H9 (cell line): ENCODE measurements around the gene NOVA1. TPM values are rescaled to one million over a fixed set of nuclear protein-coding genes. Genes with fewer than 3 reads are reported as not detected.
A peak's percentile ranks its signal among the peaks of the same experiment; 100 is the strongest.

ENCODE experiments used
- DNase-seq: peaks from one replicate; pipeline ENCODE4 v3.0.0-alpha.2; 2017
- H2AFZ ChIP-seq: one replicate; pipeline ENCODE4 v1.6.1; 2013; ENCODE audit warnings: mild to moderate bottlenecking, low read length, control low read depth, moderate library complexity
- H2AK5ac ChIP-seq: 2 replicates; pipeline ENCODE4 v1.6.1; 2013; ENCODE audit warnings: low read length, control low read depth, mixed read lengths; ENCODE audit not compliant: insufficient read length
- H2BK120ac ChIP-seq: one replicate; pipeline ENCODE4 v1.6.1; 2013; ENCODE audit warnings: low read depth, mild to moderate bottlenecking, low read length, control low read depth, inconsistent platforms; ENCODE audit not compliant: poor library complexity, severe bottlenecking
- H2BK12ac ChIP-seq: 2 replicates; pipeline ENCODE4 v1.6.1; 2013; ENCODE audit warnings: low read length, control low read depth, mixed read lengths, low read depth; ENCODE audit not compliant: insufficient read length
- H2BK15ac ChIP-seq: 2 replicates; pipeline ENCODE4 v1.6.1; 2013; ENCODE audit warnings: low read depth, low read length, control low read depth
- H2BK20ac ChIP-seq: one replicate; pipeline ENCODE4 v1.6.1; 2013; ENCODE audit warnings: low read depth, mild to moderate bottlenecking, low read length, control low read depth, inconsistent platforms; ENCODE audit not compliant: poor library complexity, severe bottlenecking
- H2BK5ac ChIP-seq: 2 replicates; pipeline ENCODE4 v1.6.1; 2013; ENCODE audit warnings: low read length, control low read depth, mixed read lengths; ENCODE audit not compliant: insufficient read length
- H3K14ac ChIP-seq: 2 replicates; pipeline ENCODE4 v1.6.1; 2013; ENCODE audit warnings: low read length, control low read depth; ENCODE audit not compliant: insufficient read depth
- H3K18ac ChIP-seq: 2 replicates; pipeline ENCODE4 v1.6.1; 2013; ENCODE audit warnings: low read depth, mild to moderate bottlenecking, mixed read lengths, low read length, control low read depth; ENCODE audit not compliant: insufficient read length
- H3K23ac ChIP-seq: 2 replicates; pipeline ENCODE4 v1.6.1; 2013; ENCODE audit warnings: low read length, control low read depth, mixed read lengths, low read depth; ENCODE audit not compliant: insufficient read length
- H3K23me2 ChIP-seq: 2 replicates; pipeline ENCODE4 v1.6.1; 2013; ENCODE audit warnings: low read depth, mild to moderate bottlenecking, mixed read lengths, low read length, control low read depth; ENCODE audit not compliant: insufficient read length, poor library complexity, severe bottlenecking
- H3K27ac ChIP-seq: 2 replicates; pipeline ENCODE4 v1.5.1; 2013; ENCODE audit warnings: low read length, control low read depth, mixed read lengths, low read depth; ENCODE audit not compliant: insufficient read length
- H3K27me3 ChIP-seq: 2 replicates; pipeline ENCODE4 v1.6.1; 2013; ENCODE audit warnings: low read length, control low read depth, inconsistent platforms; ENCODE audit not compliant: insufficient read depth
- H3K4ac ChIP-seq: 2 replicates; pipeline ENCODE4 v1.6.1; 2013; ENCODE audit warnings: low read depth, mild to moderate bottlenecking, control low read depth, inconsistent platforms, low read length, moderate library complexity
- H3K4me1 ChIP-seq: 2 replicates; pipeline ENCODE4 v1.6.1; 2013; ENCODE audit warnings: low read length, control low read depth, inconsistent platforms; ENCODE audit not compliant: insufficient read depth
- H3K4me2 ChIP-seq: 2 replicates; pipeline ENCODE4 v1.6.1; 2013; ENCODE audit warnings: low read length, control low read depth, mixed read lengths; ENCODE audit not compliant: insufficient read length, insufficient read depth
- H3K56ac ChIP-seq: 2 replicates; pipeline ENCODE4 v1.6.1; 2013; ENCODE audit warnings: low read depth, mild to moderate bottlenecking, mixed read lengths, low read length, control low read depth; ENCODE audit not compliant: insufficient read length
- H3K79me1 ChIP-seq: 2 replicates; pipeline ENCODE4 v1.6.1; 2013; ENCODE audit warnings: low read depth, mild to moderate bottlenecking, moderate library complexity, low read length, control low read depth, inconsistent platforms; ENCODE audit not compliant: insufficient read depth, poor library complexity, severe bottlenecking
- H3K79me2 ChIP-seq: 2 replicates; pipeline ENCODE4 v1.6.1; 2013; ENCODE audit warnings: low read length, control low read depth, inconsistent platforms; ENCODE audit not compliant: insufficient read depth
- H3K9ac ChIP-seq: 2 replicates; pipeline ENCODE4 v1.6.1; 2013; ENCODE audit warnings: low read length, control low read depth, mixed read lengths; ENCODE audit not compliant: insufficient read length; ENCODE audit errors: extremely low read depth
- H3K9me3 ChIP-seq: one replicate; pipeline ENCODE4 v1.6.1; 2013; ENCODE audit warnings: low read depth, low read length, inconsistent platforms; ENCODE audit not compliant: control insufficient read depth
- H3T11ph ChIP-seq: one replicate; pipeline ENCODE4 v1.6.1; 2013; ENCODE audit warnings: mild to moderate bottlenecking, low read length, control low read depth, inconsistent platforms
- H4K20me1 ChIP-seq: one replicate; pipeline ENCODE4 v1.6.1; 2013; ENCODE audit not compliant: control insufficient read depth, insufficient read length, insufficient read depth
- H4K5ac ChIP-seq: 2 replicates; pipeline ENCODE4 v1.6.1; 2013; ENCODE audit warnings: low read depth, mild to moderate bottlenecking, mixed read lengths, low read length, control low read depth; ENCODE audit not compliant: insufficient read length
- H4K8ac ChIP-seq: replicated peaks from 2 replicates; pipeline ENCODE4 v1.6.1; 2013; ENCODE audit warnings: low read length, control low read depth, mixed read lengths, low read depth; ENCODE audit not compliant: insufficient read length
- H4K91ac ChIP-seq: 2 replicates; pipeline ENCODE4 v1.6.1; 2013; ENCODE audit warnings: low read depth, mild to moderate bottlenecking, moderate library complexity, mixed read lengths, low read length, control low read depth; ENCODE audit not compliant: insufficient read length
- H3K27ac Mint-ChIP-seq, 3 experiments: 2 replicates in 2 of 3; 3 replicates in 1 of 3; pipeline ENCODE4 v1.8.0; 2020 to 2021; ENCODE audit warnings: mixed read lengths in 3 of 3, mild to moderate bottlenecking in 1 of 3, moderate library complexity in 1 of 3
- H3K27me3 Mint-ChIP-seq: 2 replicates; pipeline ENCODE4 v1.8.0; 2021; ENCODE audit warnings: low read depth, mild to moderate bottlenecking, moderate library complexity, mixed read lengths
- H3K36me3 Mint-ChIP-seq, 3 experiments: 2 replicates in 2 of 3; 3 replicates in 1 of 3; pipeline ENCODE4 v1.8.0; 2020 to 2021; ENCODE audit warnings: low read depth in 3 of 3, mixed read lengths in 3 of 3; ENCODE audit not compliant: insufficient read depth in 1 of 3
- H3K4me1 Mint-ChIP-seq, 2 experiments: 2 replicates each; pipeline ENCODE4 v1.8.0; 2020; ENCODE audit warnings: mixed read lengths in 2 of 2
- H3K4me3 Mint-ChIP-seq, 2 experiments: 2 replicates in 1 of 2; 3 replicates in 1 of 2; pipeline ENCODE4 v1.8.0; 2020 to 2021; ENCODE audit warnings: mild to moderate bottlenecking in 2 of 2, mixed read lengths in 2 of 2, moderate library complexity in 1 of 2
- H3K9me3 Mint-ChIP-seq, 2 experiments: 2 replicates in 1 of 2; 3 replicates in 1 of 2; pipeline ENCODE4 v1.8.0; 2020; ENCODE audit warnings: mild to moderate bottlenecking in 2 of 2, mixed read lengths in 2 of 2, moderate library complexity in 1 of 2
- WGBS: extraction: QIAGEN DNeasy Blood & Tissue Kit; methylation state at CpG from one replicate; pipeline ENCODE4 v1.1.7; 2013; ENCODE audit warnings: missing lambda C conversion rate, low lambda C conversion rate, mixed read lengths; ENCODE audit not compliant: insufficient read length; ENCODE audit errors: extremely low coverage; 5-methylcytosine and 5-hydroxymethylcytosine counted together
- total RNA-seq: library from RNA; stranded (reverse); gene quantifications from 2 replicates; pipeline ENCODE4 v1.2.1, GENCODE V29; 2021
- TF ChIP-seq, protein P1 (sequence below): fragments of 200-600 bp; sonication (generic); conservative IDR thresholded peaks from 3 replicates; pipeline ENCODE4 v1.8.0; 2021; ENCODE audit warnings: antibody characterized with exemption, mild to moderate bottlenecking

NOVA1 gene
- total RNA-seq, 1 experiment from 2014 or later: 13.8 TPM

DNA sequence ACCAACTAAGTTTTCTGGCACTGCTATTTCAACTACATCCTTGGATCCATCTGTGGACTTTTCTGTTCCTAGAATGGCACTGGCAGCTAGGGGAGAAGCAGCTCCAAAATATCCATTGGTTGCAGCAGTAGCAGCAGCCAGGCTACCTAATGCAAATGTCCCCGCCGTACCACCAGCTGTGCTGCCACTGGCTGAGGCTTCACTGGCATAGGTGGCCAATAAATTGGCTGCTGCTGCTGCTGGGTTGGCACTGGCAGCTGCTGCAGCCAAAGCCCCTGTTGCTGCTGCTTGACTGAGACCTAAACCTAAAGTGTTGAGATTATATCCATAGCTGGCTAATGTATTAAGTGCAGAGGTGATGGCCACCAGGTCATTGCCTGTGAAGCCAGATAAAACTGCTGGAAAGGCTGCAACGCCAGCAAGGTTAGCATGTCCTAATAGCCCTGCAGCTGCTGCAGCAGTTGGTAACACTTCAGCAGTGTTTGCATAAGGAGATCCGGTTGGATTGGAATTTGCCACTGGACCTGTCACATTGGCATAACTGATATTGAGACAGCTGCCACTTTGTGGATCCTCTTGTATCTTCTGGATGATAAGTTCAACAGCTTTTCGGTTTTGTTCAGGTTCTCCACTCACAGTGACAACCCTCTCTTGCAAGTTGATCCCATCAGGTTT is 149.5 kb downstream of the NOVA1 start:
- H3K27ac ChIP-seq: no peak overlapping the region
- H2AK5ac ChIP-seq: no peak overlapping the region
- no peak overlapping the region for H3K4me2 ChIP-seq
- no peak overlapping the region for H2BK120ac ChIP-seq
- Mint-ChIP-seq H3K4me3 (no peak overlapping the region), H3K9me3 (no peaks in the 10 kb centered on the region), H3K36me3 (no peaks in the 10 kb centered on the region), H3K4me1 (peaks cover 0 to 5% of the 10 kb centered on the region in 2 experiments; a peak in 1 of 4 replicates), H3K27ac (no peak overlapping the region), H3K27me3 (no peaks in the 10 kb centered on the region)
- no CpG with 5 or more reads among the region's 5 CpGs for WGBS
- H4K8ac ChIP-seq: no peak overlapping the region
- no peak overlapping the region for H4K5ac ChIP-seq
- H4K20me1 ChIP-seq: no peaks in the 10 kb centered on the region
- no peaks in the 10 kb centered on the region for H3K27me3 ChIP-seq
- TF ChIP-seq, protein P1, sequence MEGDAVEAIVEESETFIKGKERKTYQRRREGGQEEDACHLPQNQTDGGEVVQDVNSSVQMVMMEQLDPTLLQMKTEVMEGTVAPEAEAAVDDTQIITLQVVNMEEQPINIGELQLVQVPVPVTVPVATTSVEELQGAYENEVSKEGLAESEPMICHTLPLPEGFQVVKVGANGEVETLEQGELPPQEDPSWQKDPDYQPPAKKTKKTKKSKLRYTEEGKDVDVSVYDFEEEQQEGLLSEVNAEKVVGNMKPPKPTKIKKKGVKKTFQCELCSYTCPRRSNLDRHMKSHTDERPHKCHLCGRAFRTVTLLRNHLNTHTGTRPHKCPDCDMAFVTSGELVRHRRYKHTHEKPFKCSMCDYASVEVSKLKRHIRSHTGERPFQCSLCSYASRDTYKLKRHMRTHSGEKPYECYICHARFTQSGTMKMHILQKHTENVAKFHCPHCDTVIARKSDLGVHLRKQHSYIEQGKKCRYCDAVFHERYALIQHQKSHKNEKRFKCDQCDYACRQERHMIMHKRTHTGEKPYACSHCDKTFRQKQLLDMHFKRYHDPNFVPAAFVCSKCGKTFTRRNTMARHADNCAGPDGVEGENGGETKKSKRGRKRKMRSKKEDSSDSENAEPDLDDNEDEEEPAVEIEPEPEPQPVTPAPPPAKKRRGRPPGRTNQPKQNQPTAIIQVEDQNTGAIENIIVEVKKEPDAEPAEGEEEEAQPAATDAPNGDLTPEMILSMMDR: no peak
- H2BK20ac ChIP-seq: no peak overlapping the region
- H3K9me3 ChIP-seq: no peaks in the 10 kb centered on the region
- no peaks in the 10 kb centered on the region for H3K79me1 ChIP-seq
- no peak overlapping the region for H3K4ac ChIP-seq
- H2BK12ac ChIP-seq: no peak overlapping the region
- H2AFZ ChIP-seq: no peak overlapping the region
- DNase-seq: peak; percentile 28
- no peak overlapping the region for H2BK5ac ChIP-seq
- no peaks in the 10 kb centered on the region for H3K79me2 ChIP-seq
- no peak overlapping the region for H2BK15ac ChIP-seq
- H3K4me1 ChIP-seq: no peaks in the 10 kb centered on the region
- H3K9ac ChIP-seq: no peak overlapping the region
- H3K56ac ChIP-seq: no peak overlapping the region
- H3K18ac ChIP-seq: no peak overlapping the region
- H3K23me2 ChIP-seq: no peaks in the 10 kb centered on the region
- no peak overlapping the region for H3K23ac ChIP-seq
- H4K91ac ChIP-seq: no peak overlapping the region
- H3K14ac ChIP-seq: no peak overlapping the region
- H3T11ph ChIP-seq: no peak overlapping the region
